ENCODE data around the gene FAM221B.

DNA sequence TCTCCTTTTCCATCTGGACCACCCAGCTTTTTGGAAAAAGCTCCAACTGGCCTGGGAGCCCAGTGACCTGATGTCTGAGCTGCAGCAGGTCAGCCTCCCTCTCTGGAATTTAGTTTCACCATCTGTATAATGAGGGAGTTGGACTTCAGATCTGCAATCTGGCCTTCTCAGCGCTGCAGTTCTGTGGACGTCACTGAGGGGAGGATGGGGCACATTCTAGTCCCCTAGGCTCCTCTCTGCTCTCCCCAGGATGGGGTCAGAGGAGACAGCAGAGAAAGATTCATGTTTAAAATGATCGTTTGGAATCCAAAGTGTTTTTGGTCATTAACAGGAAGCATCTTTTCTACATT, 31.4 kb upstream of the FAM221B start:
- no peak for TF ChIP-seq CTCF (IDR thresholded peaks at IDR 0.05)
- no peak for TF ChIP-seq POLR2A (IDR thresholded peaks at IDR 0.05)
